Heart right ventricle (tissue), 16 donors: ENCODE measurements around the gene SMR3B. TPM values are rescaled to one million over a fixed set of nuclear protein-coding genes. Genes with fewer than 3 reads are reported as not detected.

Source experiments
- ATAC-seq, 8 donors: fragments of 200-7000 bp; cut with Tn5 transposase; one replicate each; pipeline ENCODE4 v1.9.1; 2020; ENCODE audit warnings: mild to moderate bottlenecking in 8 of 8, moderate library complexity in 8 of 8, moderate number of reproducible peaks in 1 of 8
- DNase-seq, 2 donors: peaks; one replicate each; pipeline ENCODE4 v3.0.0-alpha.2; 2020
- H3K27ac ChIP-seq, 10 donors: fragments of 200-600 bp; sonication (generic) in 2 of 10; one replicate each; pipeline versions ENCODE4 v1.5.0 to v1.8.0; 2020 to 2022; ENCODE audit warnings: mild to moderate bottlenecking in 3 of 10
- H3K27me3 ChIP-seq, 7 donors: fragments of 200-600 bp; one replicate each; pipeline ENCODE4 v1.8.0; 2021 to 2022; ENCODE audit warnings: mild to moderate bottlenecking in 2 of 7
- H3K36me3 ChIP-seq, 9 donors: fragments of 200-600 bp; sonication (generic) in 1 of 9; one replicate each; pipeline versions ENCODE4 v1.5.0 to v1.8.0; 2020 to 2022; ENCODE audit warnings: mild to moderate bottlenecking in 2 of 9
- H3K4me1 ChIP-seq, 9 donors: fragments of 200-600 bp; sonication (generic) in 1 of 9; one replicate each; pipeline versions ENCODE4 v1.5.0 to v1.8.0; 2020 to 2022; ENCODE audit warnings: mild to moderate bottlenecking in 4 of 9
- H3K4me3 ChIP-seq, 10 donors: fragments of 200-600 bp; sonication (generic) in 2 of 10; one replicate each; pipeline versions ENCODE4 v1.5.0 to v1.8.0; 2020 to 2022; ENCODE audit warnings: mild to moderate bottlenecking in 7 of 10, moderate library complexity in 2 of 10
- H3K9me3 ChIP-seq, 11 donors: fragments of 200-600 bp in 10 of 11; sonication (generic) in 2 of 11; one replicate each; pipeline versions ENCODE4 v1.5.0 to v1.8.0; 2013 to 2022; ENCODE audit warnings: mild to moderate bottlenecking in 2 of 11, control low read depth in 1 of 11, moderate library complexity in 1 of 11
- WGBS, 2 donors: extraction: QIAGEN DNeasy Blood & Tissue Kit; methylation state at CpG; one replicate each; pipeline ENCODE4 v1.1.7; 2013; ENCODE audit warnings: inconsistent platforms in 1 of 2; 5-methylcytosine and 5-hydroxymethylcytosine counted together
- intact Hi-C, 10 donors: fragments of 100-400 bp; cut with DNase I; formaldehyde crosslinking; loops; one replicate each; pipeline versions ENCODE4 v1.11.1 to v1.14.2; 2022
- polyA plus RNA-seq, 2 donors: library from polyadenylated mRNA; stranded (reverse); fragments of 200-250 nt; gene quantifications; one replicate each; pipeline ENCODE4 v1.2.3, GENCODE V29; 2013
- total RNA-seq, 10 donors: library from RNA; stranded (reverse); fragmentation: NEBNext Ultra II Directional in 3 of 10; extraction: Animal tissue kit (Norgen Biotek cat#: 25700) in 3 of 10; gene quantifications; one replicate each; pipeline versions ENCODE4 v1.2.1 to v1.2.4, GENCODE V29; 2021 to 2023
- TF ChIP-seq, protein P1 (sequence below), 9 donors: fragments of 200-600 bp; sonication (generic) in 2 of 9; IDR thresholded peaks; one replicate each; pipeline versions ENCODE4 v1.5.0 to v1.8.0; 2021 to 2022; ENCODE audit warnings: antibody characterized with exemption in 9 of 9, mild to moderate bottlenecking in 5 of 9, moderate library complexity in 1 of 9
- donor health status: Arrhythmogenic right ventricular cardiomyopathy.
- donor health status: ischemic (EF 13 %, LVEDD 7.1; RV severe dilation, severe dysfunction).
- donor health status: healthy with polysubstance abuse.
- donor health status: DM: no; HTN: yes; CAD: no.
- donor health status: DM: no; HTN: no; CAD: no.
- donor health status: ischemic (EF 25% LVEDD 6.9; RV normal size, moderate dysfunction).
- donor health status: ischemic (EF 25% LVEDD 5.7; RV mildly dilated, moderate dysfunction).
- donor health status: healthy.
- donor health status: DM: yes; HTN: yes; CAD: no.
- donor health status: Ischemic cardiomyopathy.
- donor health status: ischemic (EF 35%, LVEDD 5.7; RV mildly dilated, moderate dysfunction).
- donor health status: nonischemic (EF 11% LVEDD 7.7; RV severe dilation, severe dysfunction).
- donor health status: DM: yes; HTN: yes; CAD: no.
- donor health status: PGD.
- donor health status: ischemic (EF 29% LVEDD 5.4; RV normal size, mild dysfunction).
- donor health status: nonischemic (EF 23%, LVEDD 6.1; RV moderate dilation, normal function).

The SMR3B gene
- total and polyA plus RNA-seq, 12 donors = not detected

DNA sequence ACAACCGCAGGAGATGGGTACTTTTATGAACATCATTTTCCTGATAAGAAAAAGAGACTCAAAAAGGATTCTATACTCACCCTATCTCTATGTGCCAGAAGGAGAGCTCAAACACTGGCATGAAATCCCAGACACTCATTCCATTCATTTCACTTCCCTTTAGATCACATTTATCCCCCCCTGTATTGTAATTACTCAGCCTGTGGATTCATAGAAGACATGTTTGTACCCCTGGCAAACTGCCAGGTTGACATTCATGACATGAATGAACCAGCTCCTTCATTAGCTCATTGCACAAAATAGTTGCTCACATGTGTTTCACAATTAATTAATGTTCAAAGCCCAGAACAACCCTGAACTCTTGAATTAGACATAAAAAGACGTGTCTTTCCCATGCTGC is 17.5 kb upstream of the SMR3B start:
- DNase-seq = no peak
- H3K4me3 ChIP-seq = no peak overlapping the region
- no peak overlapping the region for H3K27ac ChIP-seq
- intact Hi-C loops = no loop called here
- H3K9me3 ChIP-seq = no peaks in the 10 kb centered on the region
- no peaks in the 10 kb centered on the region for H3K4me1 ChIP-seq
- ATAC-seq = no peak
- WGBS, 2 donors = 32 to 61% methylated on average over 2 of the region's 2 CpGs
- H3K27me3 ChIP-seq = no peaks in the 10 kb centered on the region
- TF ChIP-seq, protein P1, sequence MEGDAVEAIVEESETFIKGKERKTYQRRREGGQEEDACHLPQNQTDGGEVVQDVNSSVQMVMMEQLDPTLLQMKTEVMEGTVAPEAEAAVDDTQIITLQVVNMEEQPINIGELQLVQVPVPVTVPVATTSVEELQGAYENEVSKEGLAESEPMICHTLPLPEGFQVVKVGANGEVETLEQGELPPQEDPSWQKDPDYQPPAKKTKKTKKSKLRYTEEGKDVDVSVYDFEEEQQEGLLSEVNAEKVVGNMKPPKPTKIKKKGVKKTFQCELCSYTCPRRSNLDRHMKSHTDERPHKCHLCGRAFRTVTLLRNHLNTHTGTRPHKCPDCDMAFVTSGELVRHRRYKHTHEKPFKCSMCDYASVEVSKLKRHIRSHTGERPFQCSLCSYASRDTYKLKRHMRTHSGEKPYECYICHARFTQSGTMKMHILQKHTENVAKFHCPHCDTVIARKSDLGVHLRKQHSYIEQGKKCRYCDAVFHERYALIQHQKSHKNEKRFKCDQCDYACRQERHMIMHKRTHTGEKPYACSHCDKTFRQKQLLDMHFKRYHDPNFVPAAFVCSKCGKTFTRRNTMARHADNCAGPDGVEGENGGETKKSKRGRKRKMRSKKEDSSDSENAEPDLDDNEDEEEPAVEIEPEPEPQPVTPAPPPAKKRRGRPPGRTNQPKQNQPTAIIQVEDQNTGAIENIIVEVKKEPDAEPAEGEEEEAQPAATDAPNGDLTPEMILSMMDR (IDR thresholded peaks at IDR 0.05) = no peak
- no peaks in the 10 kb centered on the region for H3K36me3 ChIP-seq

DNA sequence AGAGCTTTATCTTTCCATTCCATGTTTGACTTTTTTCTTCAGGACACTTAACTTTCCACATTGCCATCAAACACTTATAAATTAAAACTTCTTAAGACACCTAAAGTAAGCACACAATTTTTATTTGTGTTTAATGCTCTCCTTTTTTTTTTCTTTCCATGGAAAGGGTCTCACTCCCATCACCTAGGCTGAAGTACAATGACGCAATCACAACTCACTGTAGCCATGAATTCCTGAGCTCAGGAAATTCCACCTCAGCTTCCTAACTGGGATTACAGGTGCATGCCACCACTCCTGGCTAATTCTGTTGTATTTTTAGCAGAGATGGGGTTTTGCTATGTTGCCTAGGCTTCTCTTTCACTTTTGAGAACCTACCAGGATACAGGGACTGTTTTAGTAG is 15.1 kb upstream of the SMR3B start:
- TF ChIP-seq, protein P1 (IDR thresholded peaks at IDR 0.05) = no peak
- DNase-seq (no peak), ATAC-seq (no peak)
- intact Hi-C loops = no loop called here
- WGBS, 2 donors = 87 to 91% methylated on average over 1 of the region's 1 CpG
- H3K4me3 ChIP-seq = no peak overlapping the region
- H3K27me3 ChIP-seq = no peaks in the 10 kb centered on the region
- H3K27ac ChIP-seq = no peak overlapping the region
- no peaks in the 10 kb centered on the region for H3K9me3 ChIP-seq
- no peaks in the 10 kb centered on the region for H3K36me3 ChIP-seq
- H3K4me1 ChIP-seq = no peaks in the 10 kb centered on the region

DNA sequence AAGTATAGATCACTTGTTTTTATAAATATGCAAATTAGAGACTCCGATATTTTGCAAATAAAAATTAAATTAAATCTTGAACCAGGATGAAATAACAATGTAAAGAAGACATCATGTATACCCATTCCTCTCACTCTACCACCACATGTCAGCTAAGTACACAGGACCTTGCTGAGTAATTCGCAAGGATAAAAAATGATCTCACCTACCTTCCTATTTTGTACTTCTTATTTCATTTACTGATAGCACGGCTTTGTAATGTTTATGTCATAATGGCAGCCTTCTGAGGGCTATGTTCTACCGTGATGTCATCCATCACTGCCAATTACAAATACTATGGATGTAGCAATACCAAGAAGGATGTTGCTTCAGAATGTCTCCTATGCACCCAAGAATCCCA is 10.9 kb upstream of the SMR3B start:
- H3K4me1 ChIP-seq = no peaks in the 10 kb centered on the region
- H3K27ac ChIP-seq = no peak overlapping the region
- ATAC-seq = no peak
- H3K4me3 ChIP-seq = no peak overlapping the region
- intact Hi-C loops = no loop called here
- TF ChIP-seq, protein P1 (IDR thresholded peaks at IDR 0.05) = no peak
- WGBS, 2 donors = 83 to 85% methylated on average over 4 of the region's 4 CpGs
- H3K27me3 ChIP-seq = no peaks in the 10 kb centered on the region
- peaks cover 0 to 14% (median 0%) of the 10 kb centered on the region in 11 donors for H3K9me3 ChIP-seq
- H3K36me3 ChIP-seq = no peaks in the 10 kb centered on the region
- DNase-seq = no peak

DNA sequence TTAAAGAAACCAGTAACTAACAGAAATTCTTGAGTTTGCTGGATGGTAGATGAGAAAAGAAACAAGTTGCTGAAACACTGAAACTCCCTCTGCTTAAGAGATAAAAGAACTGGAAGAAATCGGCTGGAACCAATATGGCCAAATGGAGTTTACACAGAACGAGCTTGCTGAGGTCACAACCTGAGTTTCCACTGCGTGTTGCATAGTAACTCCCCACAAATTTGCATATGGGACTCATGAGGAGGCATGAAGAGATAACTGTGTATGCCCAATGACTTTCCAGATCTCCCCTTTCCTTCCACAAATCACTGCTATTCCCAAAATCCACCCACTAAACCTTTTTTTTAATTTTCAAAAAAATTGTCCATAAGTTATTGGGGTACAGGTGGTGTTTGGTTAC is 10.2 kb upstream of the SMR3B start:
- H3K27ac ChIP-seq = no peak overlapping the region
- intact Hi-C loops = no loop called here
- H3K27me3 ChIP-seq = no peaks in the 10 kb centered on the region
- peaks cover 0 to 14% (median 0%) of the 10 kb centered on the region in 11 donors for H3K9me3 ChIP-seq
- no peak overlapping the region for H3K4me3 ChIP-seq
- WGBS, 2 donors = 68 to 74% methylated on average over 3 of the region's 3 CpGs
- no peaks in the 10 kb centered on the region for H3K4me1 ChIP-seq
- no peak for ATAC-seq
- DNase-seq = no peak
- TF ChIP-seq, protein P1 (IDR thresholded peaks at IDR 0.05) = no peak
- no peaks in the 10 kb centered on the region for H3K36me3 ChIP-seq

DNA sequence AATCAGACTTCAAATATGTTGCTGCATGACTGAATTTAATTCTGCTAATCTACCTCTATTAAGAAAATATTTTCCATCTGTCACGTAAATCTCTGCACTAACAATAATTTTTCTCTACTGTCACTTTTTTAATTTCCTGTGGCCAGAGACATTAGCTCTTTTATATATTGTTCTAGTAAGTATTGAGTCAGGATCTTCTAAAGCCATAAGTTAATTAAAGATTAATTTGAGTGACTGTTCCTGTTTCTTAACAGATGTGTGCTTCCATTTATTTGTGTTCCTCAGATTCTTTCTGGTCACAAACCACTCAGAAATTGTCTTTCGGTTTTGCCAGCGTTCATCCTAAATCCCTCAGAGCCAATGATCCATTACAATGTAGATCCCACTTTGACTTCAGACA is 2.4 kb upstream of the SMR3B start:
- ATAC-seq (no peak), DNase-seq (no peak)
- Histone ChIP-seq H3K36me3 (no peaks in the 10 kb centered on the region), H3K4me3 (no peak overlapping the region), H3K9me3 (no peaks in the 10 kb centered on the region), H3K27me3 (no peaks in the 10 kb centered on the region), H3K4me1 (no peaks in the 10 kb centered on the region), H3K27ac (no peak overlapping the region)
- 83 to 85% methylated on average over 3 of the region's 3 CpGs for WGBS, 2 donors
- TF ChIP-seq, protein P1 (IDR thresholded peaks at IDR 0.05) = no peak
- intact Hi-C loops = no loop called here
